Thyroid gland (tissue), 4 donors: ENCODE results near the gene ABCB6.

ENCODE experiments used
- POLR2A ChIP-seq, 2 donors: fragments of 450-650 bp; IDR thresholded peaks; one replicate each; pipeline ENCODE4 v1.6.1; 2017; ENCODE audit warnings: antibody characterized with exemption in 2 of 2, mild to moderate bottlenecking in 2 of 2, moderate library complexity in 1 of 2
- TF ChIP-seq, protein P1 (sequence below), 6 experiments: fragments of 200-600 bp in 3 of 6; fragments of 450-650 bp in 3 of 6; sonication (generic) in 3 of 6; IDR thresholded peaks; one replicate each; pipeline ENCODE4 v1.5.1; 2016 to 2019; ENCODE audit warnings: antibody characterized with exemption in 6 of 6, mild to moderate bottlenecking in 2 of 6, inconsistent platforms in 1 of 6, moderate library complexity in 1 of 6

DNA sequence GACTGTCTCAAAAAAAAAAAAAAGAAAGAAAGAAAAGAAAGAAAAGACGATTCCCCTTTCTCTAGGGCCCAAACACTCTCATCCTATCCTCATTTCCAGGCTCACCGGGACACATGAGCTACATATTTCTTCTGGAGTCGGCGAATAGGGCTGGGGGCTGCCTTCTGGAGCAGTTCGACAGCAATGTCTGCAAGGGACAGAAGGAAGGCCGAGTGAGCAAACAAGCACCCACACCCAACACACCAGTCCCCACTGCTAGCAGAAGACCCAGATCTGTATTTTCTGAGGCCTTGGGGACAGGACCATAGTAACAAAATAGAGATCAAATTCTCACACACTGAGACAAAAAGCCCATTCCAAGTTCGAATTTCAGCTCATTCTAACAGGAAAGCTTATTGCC, 43.3 kb downstream of the ABCB6 start:
- TF ChIP-seq, protein P1, sequence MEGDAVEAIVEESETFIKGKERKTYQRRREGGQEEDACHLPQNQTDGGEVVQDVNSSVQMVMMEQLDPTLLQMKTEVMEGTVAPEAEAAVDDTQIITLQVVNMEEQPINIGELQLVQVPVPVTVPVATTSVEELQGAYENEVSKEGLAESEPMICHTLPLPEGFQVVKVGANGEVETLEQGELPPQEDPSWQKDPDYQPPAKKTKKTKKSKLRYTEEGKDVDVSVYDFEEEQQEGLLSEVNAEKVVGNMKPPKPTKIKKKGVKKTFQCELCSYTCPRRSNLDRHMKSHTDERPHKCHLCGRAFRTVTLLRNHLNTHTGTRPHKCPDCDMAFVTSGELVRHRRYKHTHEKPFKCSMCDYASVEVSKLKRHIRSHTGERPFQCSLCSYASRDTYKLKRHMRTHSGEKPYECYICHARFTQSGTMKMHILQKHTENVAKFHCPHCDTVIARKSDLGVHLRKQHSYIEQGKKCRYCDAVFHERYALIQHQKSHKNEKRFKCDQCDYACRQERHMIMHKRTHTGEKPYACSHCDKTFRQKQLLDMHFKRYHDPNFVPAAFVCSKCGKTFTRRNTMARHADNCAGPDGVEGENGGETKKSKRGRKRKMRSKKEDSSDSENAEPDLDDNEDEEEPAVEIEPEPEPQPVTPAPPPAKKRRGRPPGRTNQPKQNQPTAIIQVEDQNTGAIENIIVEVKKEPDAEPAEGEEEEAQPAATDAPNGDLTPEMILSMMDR (IDR thresholded peaks at IDR 0.05) = no peak
- TF ChIP-seq POLR2A (IDR thresholded peaks at IDR 0.05) = no peak
